Neural progenitor cell (in vitro differentiated cells): Measurements from ENCODE around the gene NETO1. TPM values are rescaled to one million over a fixed set of nuclear protein-coding genes. Genes with fewer than 3 reads are reported as not detected.

Source experiments
- DNase-seq: peaks from one replicate; pipeline ENCODE4 v3.0.0-alpha.2; 2016; ENCODE audit warnings: low spot score
- H2AFZ ChIP-seq: fragments of 200-600 bp; sonication (generic); replicated peaks from 2 replicates; pipeline ENCODE4 v1.6.1; 2016; ENCODE audit warnings: antibody characterized with exemption
- H3F3A ChIP-seq: fragments of 200-600 bp; sonication (generic); 2 replicates; pipeline ENCODE4 v1.6.1; 2016; ENCODE audit warnings: antibody characterized with exemption, low read depth
- H3K27ac ChIP-seq: fragments of 200-600 bp; sonication (generic); 2 replicates; pipeline ENCODE4 v1.5.1; 2016; ENCODE audit warnings: mild to moderate bottlenecking
- H3K27me3 ChIP-seq: fragments of 200-600 bp; sonication (generic); 2 replicates; pipeline ENCODE4 v1.6.1; 2016; ENCODE audit warnings: mild to moderate bottlenecking, moderate library complexity
- H3K36me3 ChIP-seq: fragments of 200-600 bp; sonication (generic); 2 replicates; pipeline ENCODE4 v1.5.1; 2016
- H3K4me1 ChIP-seq: fragments of 200-600 bp; sonication (generic); 2 replicates; pipeline ENCODE4 v1.6.1; 2016; ENCODE audit warnings: mixed run types
- H3K4me2 ChIP-seq: fragments of 200-600 bp; sonication (generic); 2 replicates; pipeline ENCODE4 v1.6.1; 2016
- H3K4me3 ChIP-seq: fragments of 200-600 bp; sonication (generic); 2 replicates; pipeline ENCODE4 v1.5.1; 2016
- H3K79me2 ChIP-seq: fragments of 200-600 bp; sonication (generic); 2 replicates; pipeline ENCODE4 v1.6.1; 2016; ENCODE audit warnings: low read depth
- H3K9ac ChIP-seq: fragments of 200-600 bp; sonication (generic); 2 replicates; pipeline ENCODE4 v1.6.1; 2016
- H3K9me3 ChIP-seq: fragments of 200-600 bp; sonication (generic); 2 replicates; pipeline ENCODE4 v1.5.1; 2016; ENCODE audit warnings: low read depth
- H4K20me1 ChIP-seq: fragments of 200-600 bp; sonication (generic); 2 replicates; pipeline ENCODE4 v1.6.1; 2016; ENCODE audit warnings: low read depth
- H3K27ac Mint-ChIP-seq: 3 replicates; pipeline ENCODE4 v1.8.0; 2021; ENCODE audit warnings: mixed read lengths
- H3K27me3 Mint-ChIP-seq: 2 replicates; pipeline ENCODE4 v1.8.0; 2022; ENCODE audit warnings: low read depth, mild to moderate bottlenecking, inconsistent platforms, moderate library complexity, mixed read lengths; ENCODE audit not compliant: insufficient read depth
- H3K36me3 Mint-ChIP-seq: 3 replicates; pipeline ENCODE4 v1.8.0; 2021; ENCODE audit warnings: mixed read lengths
- H3K4me1 Mint-ChIP-seq: 3 replicates; pipeline ENCODE4 v1.8.0; 2021; ENCODE audit warnings: mixed read lengths
- H3K4me3 Mint-ChIP-seq: 3 replicates; pipeline ENCODE4 v1.8.0; 2021; ENCODE audit warnings: mild to moderate bottlenecking, moderate library complexity, mixed read lengths
- H3K9me3 Mint-ChIP-seq: 3 replicates; pipeline ENCODE4 v1.8.0; 2020; ENCODE audit warnings: mixed read lengths
- CTCF ChIP-seq: fragments of 200-600 bp; sonication (generic); IDR thresholded peaks from 2 replicates; pipeline ENCODE4 v1.5.1; 2017; ENCODE audit warnings: antibody characterized with exemption, mild to moderate bottlenecking
- EZH2 ChIP-seq: fragments of 200-600 bp; sonication (generic); IDR thresholded peaks from 2 replicates; pipeline ENCODE4 v1.6.1; 2017; ENCODE audit warnings: antibody characterized with exemption, mild to moderate bottlenecking, moderate library complexity
- EZH2phosphoT487 ChIP-seq: fragments of 200-600 bp; sonication (generic); IDR thresholded peaks from 2 replicates; pipeline ENCODE4 v1.6.1; 2017; ENCODE audit warnings: antibody characterized with exemption
- total RNA-seq: library from RNA; depleted of rRNA; stranded (reverse); fragments of >200 nt; gene quantifications from 2 replicates; pipeline ENCODE4 v1.2.3, GENCODE V29; 2015; ENCODE audit warnings: low replicate concordance

Gene NETO1
- total RNA-seq, 1 donor from 2014 or later, result 3.2 TPM

GRCh38 chr18:72869226-72870185 is 1.7 kb upstream of the NETO1 start:
- Histone ChIP-seq H3K27ac (no peak overlapping the region), H3K27me3 (peaks cover 80% of the 10 kb centered on the region), H3F3A (peaks cover 4% of the 10 kb centered on the region), H3K79me2 (no peaks in the 10 kb centered on the region), H3K4me3 (peak overlapping the region; percentile 63), H3K9ac (no peak overlapping the region), H3K9me3 (no peaks in the 10 kb centered on the region), H3K4me1 (peaks cover 6% of the 10 kb centered on the region), H4K20me1 (peaks cover 9% of the 10 kb centered on the region), H3K4me2 (peak overlapping the region; percentile 99), H3K36me3 (no peaks in the 10 kb centered on the region), H2AFZ (peak overlapping the region; percentile 97)
- Mint-ChIP-seq H3K9me3 (no peaks in the 10 kb centered on the region), H3K4me3 (peak overlapping the region; percentile 88), H3K27me3 (peaks cover 33% of the 10 kb centered on the region), H3K4me1 (peaks cover 3% of the 10 kb centered on the region), H3K27ac (no peak overlapping the region), H3K36me3 (no peaks in the 10 kb centered on the region)
- peak; percentile 50 for DNase-seq
- TF ChIP-seq CTCF (no peak), EZH2phosphoT487 (peak; percentile 78), EZH2 (peak; percentile 90)

GRCh38 chr18:72868585-72869225 is 918 bp upstream of the NETO1 start:
- Mint-ChIP-seq H3K27me3 (peaks cover 33% of the 10 kb centered on the region), H3K27ac (no peak overlapping the region), H3K36me3 (no peaks in the 10 kb centered on the region), H3K9me3 (no peaks in the 10 kb centered on the region), H3K4me1 (peaks cover 3% of the 10 kb centered on the region), H3K4me3 (peak overlapping the region; percentile 88)
- H3F3A ChIP-seq, result peaks cover 4% of the 10 kb centered on the region
- no peaks in the 10 kb centered on the region for H3K79me2 ChIP-seq
- peak overlapping the region; percentile 63 for H3K4me3 ChIP-seq
- peaks cover 6% of the 10 kb centered on the region for H3K4me1 ChIP-seq
- no peak overlapping the region for H3K27ac ChIP-seq
- H3K4me2 ChIP-seq, result peak overlapping the region; percentile 99
- H2AFZ ChIP-seq, result peak overlapping the region; percentile 97
- peak; percentile 42 for DNase-seq
- no peak overlapping the region for H3K9ac ChIP-seq
- H3K27me3 ChIP-seq, result peaks cover 88% of the 10 kb centered on the region
- no peaks in the 10 kb centered on the region for H3K9me3 ChIP-seq
- no peaks in the 10 kb centered on the region for H3K36me3 ChIP-seq
- peaks cover 9% of the 10 kb centered on the region for H4K20me1 ChIP-seq
- TF ChIP-seq EZH2, result peak; percentile 97
- TF ChIP-seq CTCF, result no peak
- peak; percentile 94 for TF ChIP-seq EZH2phosphoT487

- Histone ChIP-seq H3K79me2 (no peaks in the 10 kb centered on the region), H2AFZ (peak overlapping the region; percentile 97), H3K9ac (no peak overlapping the region), H3K4me3 (peak overlapping the region; percentile 63), H4K20me1 (peaks cover 9% of the 10 kb centered on the region), H3F3A (peaks cover 4% of the 10 kb centered on the region), H3K27me3 (peaks cover 85% of the 10 kb centered on the region), H3K27ac (no peak overlapping the region), H3K4me2 (peak overlapping the region; percentile 99), H3K36me3 (no peaks in the 10 kb centered on the region), H3K4me1 (peaks cover 6% of the 10 kb centered on the region), H3K9me3 (no peaks in the 10 kb centered on the region)
- Mint-ChIP-seq H3K27ac (no peak overlapping the region), H3K36me3 (peaks cover 2% of the 10 kb centered on the region), H3K9me3 (no peaks in the 10 kb centered on the region), H3K4me1 (peaks cover 3% of the 10 kb centered on the region), H3K27me3 (peaks cover 33% of the 10 kb centered on the region), H3K4me3 (peak overlapping the region; percentile 74)
- DNase-seq, result peak; percentile 63
- TF ChIP-seq EZH2phosphoT487 (peak; percentile 96), EZH2 (peak; percentile 99), CTCF (no peak)
Measured at GRCh38 chr18:72866901-72867745, 664 bp downstream of the NETO1 start.
